Fibroblast of lung (primary cell): ENCODE measurements around the gene SHROOM3. TPM values are rescaled to one million over a fixed set of nuclear protein-coding genes. Genes with fewer than 3 reads are reported as not detected.

Experiments
- DNase-seq, 2 donors: peaks; one replicate each; pipeline versions ENCODE4 v3.0.0 to v3.0.0-alpha.2; 2010; ENCODE audit warnings: low read depth in 2 of 2
- H2AFZ ChIP-seq: 2 replicates; pipeline ENCODE4 v1.5.1; 2012; ENCODE audit warnings: low read length, control low read depth, inconsistent platforms
- H3K27ac ChIP-seq: 2 replicates; pipeline ENCODE4 v1.5.1; 2011; ENCODE audit warnings: low read length, control low read depth; ENCODE audit not compliant: insufficient read depth
- H3K27me3 ChIP-seq: 2 replicates; pipeline ENCODE4 v1.5.1; 2011; ENCODE audit warnings: mild to moderate bottlenecking, low read length; ENCODE audit not compliant: control insufficient read depth, insufficient read depth
- H3K36me3 ChIP-seq: 2 replicates; pipeline ENCODE4 v1.5.1; 2011; ENCODE audit warnings: low read length; ENCODE audit not compliant: control insufficient read depth, insufficient read depth
- H3K4me1 ChIP-seq: 2 replicates; pipeline ENCODE4 v1.5.1; 2011; ENCODE audit warnings: low read length; ENCODE audit not compliant: control insufficient read depth, insufficient read depth; ENCODE audit errors: extremely low read depth
- H3K4me2 ChIP-seq: 2 replicates; pipeline ENCODE4 v1.5.1; 2011; ENCODE audit warnings: low read length, control low read depth; ENCODE audit not compliant: insufficient read depth; ENCODE audit errors: extremely low read depth
- H3K4me3 ChIP-seq, 4 experiments: fragments of 200-600 bp in 1 of 4; sonication (generic) in 1 of 4; replicated peaks in 1 of 4; 2 replicates each; pipeline ENCODE4 v1.5.1; 2011 to 2016; ENCODE audit warnings: low read length in 4 of 4, low read depth in 3 of 4, mild to moderate bottlenecking in 3 of 4, control low read depth in 2 of 4, inconsistent platforms in 1 of 4, mixed read lengths in 1 of 4; ENCODE audit not compliant: insufficient read depth in 1 of 4; ENCODE audit errors: control extremely low read depth in 1 of 4
- H3K79me2 ChIP-seq: 2 replicates; pipeline ENCODE4 v1.5.1; 2012; ENCODE audit warnings: mild to moderate bottlenecking, low read length, inconsistent platforms; ENCODE audit not compliant: control insufficient read depth, insufficient read depth
- H3K9ac ChIP-seq: 2 replicates; pipeline ENCODE4 v1.5.1; 2011; ENCODE audit warnings: mild to moderate bottlenecking, low read length, control low read depth; ENCODE audit not compliant: insufficient read depth
- H3K9me3 ChIP-seq: 2 replicates; pipeline ENCODE4 v1.5.1; 2012; ENCODE audit warnings: low read depth, low read length; ENCODE audit not compliant: control insufficient read depth, insufficient read depth
- H4K20me1 ChIP-seq: 2 replicates; pipeline ENCODE4 v1.5.1; 2011; ENCODE audit warnings: low read length; ENCODE audit not compliant: control insufficient read depth, insufficient read depth; ENCODE audit errors: extremely low read depth
- CTCF ChIP-seq, 2 donors: IDR thresholded peaks in 1 of 2; conservative IDR thresholded peaks in 1 of 2; 1 replicate in 1 of 2; 2 replicates in 1 of 2; pipeline ENCODE4 v1.5.1; 2011 to 2012; ENCODE audit warnings: low read length in 2 of 2, control low read depth in 1 of 2, inconsistent platforms in 1 of 2, low read depth in 1 of 2, mild to moderate bottlenecking in 1 of 2
- EZH2 ChIP-seq: IDR thresholded peaks from 2 replicates; pipeline ENCODE4 v1.5.1; 2012; ENCODE audit warnings: low read length, control low read depth, mild to moderate bottlenecking; ENCODE audit errors: missing control alignments
- polyA plus RNA-seq, 2 donors: library from polyadenylated mRNA; depleted of rRNA in 1 of 2; stranded (reverse) in 1 of 2; unstranded in 1 of 2; fragments of >200 nt; gene quantifications; 2 replicates each; pipeline ENCODE4 v1.2.1, GENCODE V29; 2011 to 2012; ENCODE audit warnings: missing spikeins in 1 of 2
- total RNA-seq: library from RNA; depleted of rRNA; stranded (reverse); fragments of >200 nt; gene quantifications from 2 replicates; pipeline ENCODE4 v1.2.1, GENCODE V29; 2014

The SHROOM3 gene
- total and polyA plus RNA-seq, 2 donors (not counting 1 experiment from before 2014, with no cell fraction given): 9.9 to 23.9 TPM

- no peak overlapping the region for H3K4me3 ChIP-seq
- peaks cover 7% of the 10 kb centered on the region for H3K4me1 ChIP-seq
- peak; percentile 59 to 98 for DNase-seq
- no peak overlapping the region for H3K4me2 ChIP-seq
- H3K9ac ChIP-seq: no peak overlapping the region
- H4K20me1 ChIP-seq: no peaks in the 10 kb centered on the region
- H3K27ac ChIP-seq: no peak overlapping the region
- H3K36me3 ChIP-seq: no peaks in the 10 kb centered on the region
- no peaks in the 10 kb centered on the region for H3K79me2 ChIP-seq
- no peak overlapping the region for H2AFZ ChIP-seq
- no peaks in the 10 kb centered on the region for H3K27me3 ChIP-seq
- TF ChIP-seq CTCF (conservative IDR thresholded peaks at IDR 0.05 in 1 of 2, IDR thresholded peaks at IDR 0.05 in 1 of 2; ENCODE audit: low read depth in 1 of 2, low read length in 2 of 2) (peak in 1 of 2 donors; percentile 8), EZH2 (no peak)
- H3K9me3 ChIP-seq: no peaks in the 10 kb centered on the region
Observed at GRCh38 chr4:76585272-76585671, 150.2 kb downstream of the SHROOM3 start.

GRCh38 chr4:76585897-76586360, 150.9 kb downstream of the SHROOM3 start:
- no peaks in the 10 kb centered on the region for H3K9me3 ChIP-seq
- DNase-seq: peak in 1 of 2 donors; percentile 83
- H4K20me1 ChIP-seq: no peaks in the 10 kb centered on the region
- no peak overlapping the region for H3K9ac ChIP-seq
- peak overlapping the region in 2 of 4 experiments; percentile 45 to 49 for H3K4me3 ChIP-seq
- peaks cover 10% of the 10 kb centered on the region for H3K4me1 ChIP-seq
- H2AFZ ChIP-seq: peak overlapping the region; percentile 17
- H3K36me3 ChIP-seq: no peaks in the 10 kb centered on the region
- no peaks in the 10 kb centered on the region for H3K79me2 ChIP-seq
- TF ChIP-seq EZH2 (no peak), CTCF (conservative IDR thresholded peaks at IDR 0.05 in 1 of 2, IDR thresholded peaks at IDR 0.05 in 1 of 2; ENCODE audit: low read depth in 1 of 2, low read length in 2 of 2) (peak in 1 of 2 donors; percentile 18)
- H3K4me2 ChIP-seq: peak overlapping the region; percentile 51
- H3K27ac ChIP-seq: no peak overlapping the region
- H3K27me3 ChIP-seq: no peaks in the 10 kb centered on the region

- no peaks in the 10 kb centered on the region for H4K20me1 ChIP-seq
- no peaks in the 10 kb centered on the region for H3K79me2 ChIP-seq
- no peaks in the 10 kb centered on the region for H3K9me3 ChIP-seq
- DNase-seq: no peak
- no peak overlapping the region for H3K9ac ChIP-seq
- no peaks in the 10 kb centered on the region for H3K27me3 ChIP-seq
- no peak overlapping the region for H3K27ac ChIP-seq
- H2AFZ ChIP-seq: no peak overlapping the region
- H3K4me1 ChIP-seq: peaks cover 10% of the 10 kb centered on the region
- TF ChIP-seq CTCF (conservative IDR thresholded peaks at IDR 0.05 in 1 of 2, IDR thresholded peaks at IDR 0.05 in 1 of 2; ENCODE audit: low read depth in 1 of 2, low read length in 2 of 2): no peak
- TF ChIP-seq EZH2: no peak
- H3K36me3 ChIP-seq: no peaks in the 10 kb centered on the region
- no peak overlapping the region for H3K4me3 ChIP-seq
- H3K4me2 ChIP-seq: no peak overlapping the region
Observed at GRCh38 chr4:76588274-76588673, 153.2 kb downstream of the SHROOM3 start.
